Islet precursor cell (in vitro differentiated cells): ENCODE results near the gene KLHL25.

ENCODE experiments used
- DNase-seq: peaks from one replicate; pipeline ENCODE4 v3.0.0-alpha.2; 2018

The KLHL25 gene

DNA sequence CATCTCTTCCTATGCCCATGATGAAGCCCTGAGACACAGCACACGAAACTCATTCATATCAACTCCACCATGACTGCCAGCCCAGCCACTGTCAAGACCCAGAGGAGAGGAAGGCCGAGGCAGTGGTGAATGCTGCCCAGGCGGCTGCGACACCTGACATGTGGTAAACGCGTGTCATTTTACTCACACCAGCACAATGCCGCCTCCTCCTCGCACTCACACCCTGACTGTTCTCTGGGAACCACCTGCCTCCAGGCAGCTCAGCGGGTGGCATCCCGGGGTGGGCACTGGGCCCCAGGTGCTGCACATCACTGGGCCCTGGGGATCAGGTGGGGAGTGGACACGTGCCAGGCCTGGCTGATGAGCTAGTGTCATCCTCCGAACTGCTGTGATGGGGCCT, 21.5 kb downstream of the KLHL25 start:
- DNase-seq = no peak

DNA sequence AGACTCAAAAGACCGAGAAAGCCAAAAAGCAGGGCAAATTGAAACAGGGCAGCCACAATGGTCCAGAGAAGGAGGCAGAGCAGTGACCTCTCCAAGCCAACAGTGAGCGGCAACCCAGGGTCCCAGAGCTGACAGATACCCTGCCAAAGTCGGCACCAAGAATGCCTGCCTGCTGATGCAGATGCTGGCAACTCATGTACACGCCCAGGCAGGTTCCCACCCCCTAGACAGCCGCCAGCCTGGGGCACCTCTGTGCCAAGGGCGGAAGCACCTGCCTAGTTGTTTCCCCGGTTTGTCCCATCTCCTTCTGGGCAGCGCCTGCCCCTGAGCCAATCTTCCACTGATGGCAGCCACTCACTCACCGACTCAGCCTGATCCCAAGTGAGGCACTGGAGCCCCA, 22.1 kb downstream of the KLHL25 start:
- no peak for DNase-seq

DNA sequence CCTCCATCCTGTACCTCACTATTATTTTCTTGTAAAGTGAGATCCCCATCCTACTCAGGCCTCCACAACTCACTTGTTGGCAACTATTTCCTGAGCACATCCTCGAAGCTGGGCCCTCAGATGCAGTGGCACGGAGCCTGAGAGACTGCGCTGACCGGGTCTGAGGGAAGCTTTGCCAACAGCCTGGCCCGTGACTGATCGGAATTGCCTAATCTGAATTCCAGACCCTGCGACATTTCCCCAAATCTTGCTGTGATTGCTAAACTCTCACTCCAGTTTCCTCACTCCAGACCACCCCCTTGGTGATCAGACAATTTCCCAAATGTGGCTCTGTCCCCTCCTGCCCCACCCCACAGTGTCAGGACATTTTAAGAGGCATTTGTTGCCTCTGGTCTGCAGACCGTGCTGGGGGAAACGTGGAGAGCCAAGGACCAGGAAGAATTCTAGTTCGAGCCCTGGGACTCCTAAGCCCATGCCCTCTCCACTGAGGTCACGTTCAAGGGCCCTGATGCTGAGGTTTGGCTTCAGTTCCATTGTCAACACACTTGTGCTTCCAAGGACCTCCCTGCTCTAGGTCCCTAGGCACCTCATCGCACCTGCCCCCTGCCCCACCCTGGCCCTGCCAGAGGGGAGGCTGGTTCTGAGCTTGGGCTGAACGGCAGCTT, 22.8 kb downstream of the KLHL25 start:
- DNase-seq = no peak

DNA sequence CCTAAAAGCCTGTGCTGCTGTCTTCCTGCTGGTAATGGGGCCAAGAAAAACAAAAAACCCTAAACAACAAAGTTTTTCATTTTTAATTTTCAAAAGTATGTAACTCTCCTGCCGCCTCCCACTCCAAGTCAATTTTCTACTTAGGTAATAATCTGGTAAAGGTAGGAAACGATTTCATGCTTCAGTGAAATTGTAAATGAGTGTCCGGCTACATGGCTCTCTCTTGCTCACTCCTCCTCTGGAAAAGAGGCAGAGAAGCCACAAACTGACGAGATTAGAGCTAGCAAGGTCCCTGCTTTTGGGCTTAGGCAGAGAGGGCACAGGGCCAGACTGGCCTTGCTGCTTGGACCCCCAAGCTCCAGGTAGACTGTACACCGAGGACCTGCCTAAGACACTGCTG, 23.5 kb downstream of the KLHL25 start:
- no peak for DNase-seq

DNA sequence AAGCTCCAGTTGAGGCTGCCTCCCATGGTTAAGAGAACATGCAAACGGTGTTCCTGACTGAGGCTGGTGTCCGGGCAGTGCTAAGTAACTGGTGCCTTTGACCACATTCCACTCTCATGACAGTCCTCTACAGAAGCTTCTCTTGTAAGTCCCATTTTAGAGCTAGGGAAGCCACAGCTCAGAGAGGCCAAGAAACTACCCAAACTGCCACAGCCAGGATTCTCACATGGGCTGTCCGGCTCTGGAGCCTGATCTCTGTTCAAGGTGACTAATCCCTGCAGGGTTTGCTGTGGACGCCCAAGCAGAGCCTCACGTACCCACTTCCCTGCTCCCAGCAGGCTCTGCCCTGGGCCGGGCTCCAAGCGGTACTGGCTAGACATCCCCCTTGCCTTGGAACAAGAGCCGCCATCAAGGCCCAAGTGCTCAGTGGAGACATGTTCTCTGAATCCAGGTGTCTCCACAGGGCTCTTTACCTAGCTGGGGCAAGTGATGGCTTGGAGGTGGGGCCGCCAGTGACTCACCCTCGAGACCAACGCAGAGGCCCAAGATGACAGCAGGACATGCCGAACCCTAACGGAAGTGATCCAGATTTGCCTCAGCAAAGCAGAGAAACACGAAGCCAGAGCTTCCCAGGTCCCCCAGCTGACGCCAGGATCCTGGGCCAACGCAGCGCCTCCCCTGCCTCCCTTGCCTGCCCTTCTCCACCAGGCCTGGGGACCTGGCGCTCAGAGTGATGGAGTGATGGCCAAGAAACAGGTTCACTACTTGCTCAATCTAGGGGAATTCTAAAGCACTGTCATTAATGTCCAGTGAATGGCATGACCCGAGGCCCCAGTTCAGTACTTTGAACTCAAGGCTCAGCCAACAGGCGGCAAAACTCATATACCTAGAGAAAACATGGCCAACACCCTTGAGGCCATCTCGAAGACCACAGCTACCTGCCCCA, 24.4 kb downstream of the KLHL25 start:
- no peak for DNase-seq

DNA sequence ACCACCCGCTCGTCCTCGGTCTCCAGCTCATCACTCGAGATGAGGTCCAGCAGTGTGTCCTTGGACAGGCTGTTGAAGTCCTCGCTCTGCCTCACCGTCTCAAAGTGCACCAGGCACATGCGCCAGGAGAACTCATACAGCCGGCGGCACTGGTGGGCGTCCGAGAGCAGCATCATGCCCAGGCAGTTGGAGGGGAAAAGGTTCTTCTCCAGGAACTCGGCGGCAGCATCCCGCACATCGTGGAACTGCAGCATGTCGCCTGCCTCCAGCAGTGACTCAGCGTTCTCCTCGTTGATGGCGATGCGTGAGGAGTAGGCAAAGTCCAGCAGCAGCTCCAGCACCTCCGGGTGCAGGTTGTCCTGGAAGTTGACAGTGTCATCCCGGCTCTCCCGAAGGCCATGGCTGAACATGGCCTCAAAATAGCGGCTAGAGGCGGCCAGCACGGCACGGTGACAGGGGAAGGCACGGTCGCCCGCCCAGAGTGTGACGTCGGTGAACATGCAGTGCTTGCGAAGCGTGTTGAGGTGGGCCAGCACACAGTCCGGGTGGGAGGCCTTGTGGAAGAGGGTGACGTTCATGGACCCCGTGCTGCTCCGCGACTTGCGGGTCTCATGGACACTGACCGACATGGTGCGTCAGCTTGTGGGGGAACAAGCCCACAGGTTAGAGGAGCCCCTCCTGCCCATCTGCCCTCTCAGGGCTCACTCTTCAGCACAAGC, 25.4 kb downstream of the KLHL25 start:
- no peak for DNase-seq

DNA sequence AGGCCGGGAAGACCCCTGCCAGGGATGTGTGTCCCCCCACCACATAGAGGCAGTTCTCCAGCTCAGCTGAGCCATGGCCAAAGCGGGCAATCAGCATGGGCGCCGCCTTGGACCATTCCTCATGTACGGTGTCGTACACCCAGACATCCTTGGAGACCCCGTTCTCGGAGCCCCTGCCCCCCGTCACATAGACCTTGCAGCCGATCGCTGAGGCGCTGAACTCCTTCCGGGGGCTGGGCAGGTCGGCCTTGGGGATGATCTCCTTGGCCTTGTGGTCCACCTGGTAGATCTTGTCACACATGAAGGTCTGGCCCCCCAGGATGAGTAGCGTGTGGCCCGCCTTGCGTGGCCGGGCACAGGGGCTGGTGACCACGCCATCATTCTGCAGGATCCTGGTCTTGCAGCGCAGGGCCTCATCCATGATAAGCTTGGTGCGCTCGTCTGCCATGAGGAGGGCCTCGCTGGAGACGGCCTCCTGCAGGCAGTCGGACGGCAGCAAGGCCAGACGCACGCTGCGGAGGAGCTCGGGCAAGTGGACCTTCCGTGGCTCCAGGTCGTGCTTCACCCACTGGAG, 26.0 kb downstream of the KLHL25 start:
- no peak for DNase-seq

DNA sequence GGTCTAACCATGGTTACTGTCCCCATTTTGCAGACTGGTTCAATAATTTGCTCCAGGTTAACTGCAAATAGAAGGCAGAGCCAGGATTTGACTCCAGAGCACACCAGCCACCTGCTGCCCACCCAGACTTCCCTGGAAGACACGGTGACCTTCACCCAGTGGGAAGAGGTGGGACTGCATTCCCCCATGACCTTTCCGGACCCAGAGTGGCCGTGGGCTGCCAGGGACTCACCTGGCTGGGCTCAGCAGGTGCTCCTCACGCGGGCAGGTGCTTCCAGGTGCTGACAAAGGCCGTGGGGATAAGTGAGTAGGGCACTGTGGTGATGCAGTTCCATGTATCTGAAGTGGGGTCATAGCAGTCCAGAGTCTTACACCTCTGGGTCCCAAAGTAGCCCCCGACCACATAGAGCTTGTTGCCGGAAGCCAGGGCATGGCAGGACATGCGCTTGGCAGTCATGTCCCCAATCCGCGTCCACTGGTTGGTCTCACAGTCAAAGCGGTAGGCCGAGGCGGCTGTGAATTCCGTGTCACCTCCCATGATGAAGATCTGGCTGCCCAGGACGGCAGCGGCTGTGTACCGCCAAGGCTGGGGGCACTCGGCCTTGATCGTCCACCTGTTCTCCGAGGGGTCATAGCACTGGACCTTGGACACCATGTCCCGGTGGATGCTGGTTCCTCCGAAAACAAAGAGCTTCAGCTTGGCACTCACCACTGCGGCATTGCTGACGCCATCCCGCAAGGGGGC, 26.8 kb downstream of the KLHL25 start:
- DNase-seq = no peak

DNA sequence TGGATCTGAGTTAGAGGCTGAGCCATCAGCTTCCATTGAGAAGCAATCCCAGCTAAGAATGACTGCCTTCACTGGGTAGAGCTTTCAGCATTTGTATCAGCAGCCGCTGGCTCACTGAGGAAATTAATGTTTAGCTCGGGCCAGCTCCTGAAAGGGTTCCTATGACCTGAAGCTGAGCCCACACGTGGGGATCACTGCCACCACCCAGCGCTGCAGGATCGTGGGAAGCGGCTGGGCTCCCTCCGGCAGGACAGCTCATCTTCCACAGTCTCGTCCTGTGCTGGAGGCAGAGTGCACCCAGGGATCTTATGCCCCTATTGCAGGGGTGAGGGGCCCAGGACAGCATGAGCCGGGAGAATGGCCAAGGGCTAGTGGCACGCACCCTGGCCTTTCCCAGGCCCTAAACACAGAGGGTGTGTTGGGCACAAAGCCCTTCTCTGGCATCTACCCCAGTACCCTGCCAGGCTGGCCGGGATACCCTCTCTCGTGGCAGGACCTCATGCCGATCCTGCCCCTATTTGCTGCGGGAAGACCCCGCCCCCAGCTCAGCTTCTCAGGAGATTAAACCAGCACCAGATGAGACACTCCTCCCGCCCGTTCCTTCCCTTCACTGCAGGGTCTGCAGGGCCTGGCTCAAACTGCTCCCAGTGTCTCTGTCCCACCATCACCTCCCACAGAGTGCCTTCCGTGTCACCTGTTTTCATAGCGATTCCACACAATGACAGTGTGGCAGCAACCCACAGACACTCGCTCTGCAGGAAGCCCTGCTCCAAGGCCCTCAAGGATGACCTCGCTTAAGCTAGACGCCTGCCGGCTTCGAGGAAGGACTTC, 28.5 kb downstream of the KLHL25 start:
- no peak for DNase-seq

DNA sequence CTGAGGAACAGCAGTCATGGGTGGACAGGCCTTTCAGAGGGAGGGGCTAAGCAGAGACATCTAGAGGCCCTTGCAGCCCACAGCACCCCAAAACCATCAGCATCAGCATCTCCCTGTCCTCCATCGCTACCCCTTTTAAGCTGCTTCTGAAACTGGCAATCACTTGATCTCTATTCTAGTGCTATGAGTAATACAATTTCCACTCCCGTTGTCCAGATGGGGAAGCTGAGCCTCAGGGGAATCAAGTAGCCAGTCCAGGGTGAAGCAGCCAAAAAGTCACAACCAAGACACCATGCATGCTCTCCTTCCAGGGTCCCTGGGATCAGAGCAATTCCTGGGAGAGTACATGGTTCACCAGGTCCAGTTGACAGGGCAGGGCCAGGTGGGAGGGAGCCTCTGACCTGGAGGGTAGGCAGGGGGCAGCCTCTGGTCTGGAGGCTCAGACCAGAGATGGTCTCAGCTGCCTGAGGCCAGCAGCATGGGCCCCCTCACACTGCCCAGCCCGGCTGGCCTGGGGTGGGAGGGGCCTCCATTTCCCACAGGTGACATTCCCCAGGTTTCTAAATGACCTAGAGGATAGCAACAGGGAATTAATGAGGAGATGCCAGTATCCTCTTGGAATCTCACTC, 30.0 kb downstream of the KLHL25 start:
- DNase-seq = no peak

DNA sequence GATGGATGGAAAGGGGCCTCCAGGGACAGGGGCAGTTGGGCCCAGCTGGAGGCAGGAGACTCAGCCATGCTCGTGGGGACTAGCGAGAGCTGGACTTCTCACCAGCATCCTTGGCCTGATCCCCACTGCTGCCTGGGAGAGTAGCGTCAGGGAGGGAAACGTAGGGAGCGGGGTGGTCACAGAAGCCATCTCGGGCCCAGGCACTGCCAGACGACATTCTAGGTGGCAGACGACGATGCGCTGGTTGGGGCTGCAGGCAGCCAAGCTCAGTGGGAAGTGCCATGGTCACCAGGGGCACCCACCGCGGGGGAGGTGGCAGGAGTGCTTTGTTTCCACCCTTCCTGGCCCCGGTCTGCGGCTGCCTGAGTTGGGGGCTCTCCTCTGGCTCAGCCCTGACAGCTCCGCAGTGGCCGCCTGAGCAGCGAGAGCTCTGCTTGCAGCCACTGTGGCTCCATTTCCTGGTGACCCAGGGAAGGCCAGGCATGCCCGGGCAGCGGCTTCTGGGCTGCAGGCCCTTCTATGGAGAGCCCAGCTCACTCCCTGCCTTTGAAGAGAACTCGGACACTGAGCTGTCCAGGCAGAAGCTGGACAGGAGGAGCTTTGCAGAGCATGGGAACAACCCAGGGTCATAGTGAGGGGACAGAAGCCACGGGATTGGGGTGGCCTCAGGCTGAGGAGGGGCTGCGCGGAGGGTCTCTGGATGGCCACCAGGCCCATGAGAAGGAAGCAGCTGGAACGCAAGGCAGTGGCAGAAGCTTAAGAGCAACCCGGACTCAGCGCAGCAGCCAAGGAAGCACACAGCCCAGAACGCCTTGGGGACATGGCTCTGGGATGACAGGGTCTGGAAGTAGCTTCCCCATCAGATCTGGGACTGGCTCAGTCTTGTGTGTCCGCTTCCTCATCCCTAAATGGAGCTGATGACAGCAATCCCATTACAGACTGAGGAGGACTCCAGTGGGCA, 30.8 kb downstream of the KLHL25 start:
- DNase-seq = no peak

DNA sequence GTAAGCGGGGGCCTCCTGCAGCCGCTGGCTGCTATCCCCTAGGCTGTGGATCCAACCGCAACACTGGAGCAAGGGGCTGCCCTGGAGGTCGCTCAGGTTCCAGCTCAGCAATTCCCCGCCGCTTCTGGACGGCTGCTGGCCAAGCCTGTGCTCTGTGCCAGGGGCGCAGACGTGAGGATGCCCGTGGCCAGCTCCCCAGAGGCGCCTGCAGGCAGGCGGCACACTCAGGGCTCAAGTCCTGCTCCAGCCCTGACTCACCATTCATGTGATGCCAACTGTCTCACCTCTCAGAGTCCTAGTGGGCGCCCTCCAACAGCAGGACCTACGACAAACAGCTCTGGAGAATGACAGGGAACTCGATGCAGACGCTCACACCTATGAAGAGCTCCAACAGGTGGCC, 31.6 kb downstream of the KLHL25 start:
- no peak for DNase-seq

DNA sequence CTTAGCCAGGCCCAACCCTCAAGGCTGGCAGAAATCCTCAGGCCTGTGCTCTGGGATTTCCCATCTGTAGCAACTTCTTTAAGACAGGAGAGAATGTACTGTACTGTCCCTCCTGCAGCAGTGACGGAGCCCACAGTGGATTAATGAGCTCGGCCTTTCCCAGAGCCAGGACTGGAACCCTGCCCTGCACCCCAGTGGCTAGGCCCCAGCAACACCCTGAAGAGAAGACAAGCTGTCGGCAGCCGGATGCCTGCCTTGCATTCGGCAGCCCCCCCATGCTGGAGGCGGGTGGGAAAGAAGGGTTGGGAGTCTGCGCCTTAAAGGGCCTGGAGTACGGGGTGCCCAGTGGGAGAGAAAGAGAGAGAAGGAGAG, 32.0 kb downstream of the KLHL25 start:
- no peak for DNase-seq

DNA sequence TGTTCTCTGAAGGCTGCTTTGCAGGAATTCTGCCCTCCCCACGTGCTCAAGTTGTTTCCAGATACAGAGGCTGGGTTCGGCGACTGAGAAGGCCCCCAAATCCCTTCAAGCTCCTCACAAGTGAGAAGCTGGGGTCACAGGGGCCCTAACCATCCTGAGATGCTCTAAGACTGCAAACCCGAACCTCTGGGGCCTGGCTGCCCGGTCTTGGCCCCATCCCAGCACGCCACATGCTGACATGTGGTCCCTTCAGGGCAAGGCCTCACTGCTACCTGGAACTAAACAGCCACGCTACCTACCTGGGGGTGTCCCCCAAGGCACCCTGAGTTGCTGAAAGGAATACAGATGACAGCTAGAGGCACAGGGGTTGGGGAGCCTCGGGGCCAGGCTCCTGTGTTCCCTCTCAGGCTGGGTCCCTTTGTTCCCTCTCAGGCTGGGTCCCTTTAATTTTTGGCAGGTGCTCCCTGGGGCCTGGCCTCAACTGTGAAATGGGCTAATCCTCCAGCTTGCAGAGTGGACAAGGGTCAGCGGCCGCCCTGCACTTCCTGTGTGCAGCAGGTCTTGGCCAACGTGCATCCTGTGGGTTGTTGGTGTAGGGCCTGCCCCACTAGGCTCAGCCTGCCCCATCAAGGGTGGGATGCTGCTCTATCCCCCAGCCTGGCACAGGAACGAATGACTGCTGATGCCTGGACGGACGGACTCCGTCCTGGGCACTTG, 32.5 kb downstream of the KLHL25 start:
- DNase-seq = no peak

DNA sequence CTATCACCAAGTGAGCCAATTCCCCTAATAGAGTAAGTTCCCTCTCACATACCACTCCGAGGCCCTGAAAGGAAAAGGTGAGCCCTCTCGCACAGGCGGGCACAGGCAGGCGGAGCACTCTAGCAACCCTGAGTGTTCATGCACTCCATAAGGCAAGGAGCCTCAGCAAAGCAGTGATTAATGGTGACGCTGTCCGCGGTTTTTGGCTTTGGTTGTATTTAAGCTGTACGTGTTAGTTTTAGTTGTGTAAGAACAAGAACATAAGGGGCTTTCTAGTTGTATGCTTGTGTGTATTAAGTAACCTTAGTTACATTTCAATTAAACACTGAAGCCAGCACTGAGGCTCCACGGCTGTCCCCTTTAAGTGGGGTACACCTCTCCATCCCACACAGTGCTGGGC, 33.1 kb downstream of the KLHL25 start:
- DNase-seq = no peak

DNA sequence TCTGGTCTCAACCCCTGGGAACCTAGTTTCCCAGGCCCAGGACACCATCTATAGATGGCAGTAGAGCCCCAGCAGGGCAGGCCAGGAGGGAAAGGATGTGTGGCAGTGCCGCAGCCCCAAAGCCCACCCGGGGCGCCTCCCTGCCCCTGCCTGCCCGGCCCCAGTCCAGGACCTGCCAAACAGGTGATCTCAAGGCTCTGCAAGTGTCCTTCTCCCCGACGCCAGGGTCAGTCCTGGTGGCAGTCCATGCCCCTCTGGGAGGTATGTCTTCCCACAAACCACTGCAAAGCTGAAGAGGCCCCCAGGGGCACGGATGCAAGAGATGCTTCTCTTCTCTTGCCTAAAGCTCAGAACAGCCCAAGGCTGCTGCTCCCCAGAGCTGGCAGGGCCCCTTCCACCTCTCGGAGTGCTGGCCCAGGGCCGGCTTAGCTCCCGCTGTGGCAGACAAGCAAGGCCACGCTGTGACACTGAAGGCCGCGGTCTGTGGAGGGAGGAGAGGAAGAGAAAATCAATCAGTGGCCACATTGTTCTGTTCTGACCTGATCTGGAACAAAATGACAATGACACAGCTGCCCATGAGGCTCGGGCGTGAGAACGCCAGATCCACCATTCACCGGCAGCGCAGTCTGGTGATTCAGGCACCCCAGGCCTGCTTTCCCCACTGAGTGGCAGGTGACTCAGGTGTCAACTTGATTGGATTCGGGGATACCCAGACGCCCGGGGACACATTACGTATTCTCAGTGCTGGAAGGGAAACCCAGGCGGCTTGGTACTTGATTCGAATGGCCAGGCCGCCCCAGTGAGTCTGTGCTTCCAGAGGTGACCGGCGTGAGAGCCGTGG, 34.0 kb downstream of the KLHL25 start:
- DNase-seq = no peak

DNA sequence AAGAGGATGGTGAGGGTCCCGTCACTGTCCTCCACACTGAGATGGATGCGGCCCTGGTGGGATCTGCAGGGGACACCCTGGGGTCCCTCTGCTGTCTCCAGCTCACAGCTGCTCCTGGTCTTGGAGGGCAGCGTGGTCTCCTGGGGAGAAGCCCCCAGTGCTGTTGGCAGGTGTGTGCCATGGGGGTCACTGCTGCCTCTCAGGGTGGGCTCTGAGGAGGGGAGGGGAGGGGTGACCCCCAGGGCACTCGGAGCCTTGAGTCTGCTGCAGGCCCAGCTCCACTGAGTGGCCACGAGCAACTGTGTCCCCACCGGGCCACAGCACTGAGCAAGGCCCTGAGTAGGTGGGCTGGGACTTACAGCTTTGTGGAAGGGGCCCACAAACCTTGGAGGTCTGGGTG, 34.7 kb downstream of the KLHL25 start:
- no peak for DNase-seq

DNA sequence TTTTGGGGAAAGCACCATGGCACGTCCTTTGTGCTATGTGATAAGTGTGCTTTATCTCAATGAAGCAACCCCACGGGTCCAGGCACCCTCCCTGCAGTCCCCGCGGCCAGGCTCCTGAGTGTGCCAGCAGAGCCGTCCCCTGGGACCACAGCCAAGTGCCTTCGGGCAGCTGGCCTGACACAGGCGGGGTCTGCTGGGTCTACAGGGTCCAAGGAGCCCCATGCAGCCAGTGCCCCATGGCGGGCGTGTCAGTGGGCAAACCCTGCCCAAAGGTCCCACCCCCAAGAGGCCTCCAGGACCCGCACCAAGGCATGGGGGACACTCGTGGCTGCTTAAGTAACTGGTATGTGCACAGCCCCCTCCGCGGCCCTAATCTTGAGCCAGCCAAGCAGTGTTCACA, 35.3 kb downstream of the KLHL25 start:
- no peak for DNase-seq

DNA sequence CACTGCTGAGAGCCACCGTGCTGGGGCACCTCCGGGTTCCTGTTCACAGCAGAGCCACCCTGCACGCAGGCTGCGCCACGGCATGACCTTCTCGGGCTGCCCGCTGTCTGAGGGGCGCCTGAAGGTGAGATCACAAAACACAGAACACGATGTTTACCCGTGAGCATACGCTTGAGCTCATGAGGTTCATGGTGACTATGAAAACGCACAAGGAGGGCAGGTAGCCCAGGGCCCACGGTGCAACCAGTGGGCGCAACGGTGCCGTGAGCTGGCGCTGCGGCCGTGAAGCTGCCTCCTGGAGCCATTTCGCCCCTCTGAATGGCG, 36.1 kb downstream of the KLHL25 start:
- no peak for DNase-seq
